ENCODE results near the gene PRKD3. TPM values are rescaled to one million over a fixed set of nuclear protein-coding genes. Genes with fewer than 3 reads are reported as not detected.

PRKD3 gene
- total RNA-seq, 1 donor, result 68.0 TPM

DNA sequence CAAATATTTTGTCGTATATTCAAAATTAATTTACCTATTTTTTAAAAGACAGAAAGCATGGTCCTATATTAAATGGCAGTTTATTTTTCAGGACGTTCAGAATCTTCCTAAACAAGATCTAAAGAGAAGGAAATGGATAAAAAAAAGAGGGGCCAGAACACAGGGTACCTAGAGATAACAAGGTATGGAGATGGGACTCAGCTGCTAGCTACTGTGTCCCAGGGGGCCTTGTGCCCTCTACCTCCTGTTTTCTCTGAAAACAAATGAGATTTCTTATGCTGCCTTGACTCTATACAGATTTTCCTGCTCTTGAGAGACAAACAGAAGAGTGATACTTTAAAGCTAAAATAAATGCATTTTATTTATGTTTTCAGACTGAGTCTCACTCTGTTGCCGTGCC is 9.3 kb downstream of the PRKD3 start:
- no peak overlapping the region for H3K4me2 ChIP-seq (ENCODE audit: insufficient read depth, low read length)
- H3K27ac ChIP-seq (ENCODE audit: low read depth, low read length), result no peak overlapping the region
- no peaks in the 10 kb centered on the region for H3K9me3 ChIP-seq (ENCODE audit: low read depth, low read length)
- no peak overlapping the region for H2AFZ ChIP-seq (ENCODE audit: low read length)
- no peak for DNase-seq (ENCODE audit: insufficient read length, low spot score, missing footprints)
- H3K36me3 ChIP-seq (ENCODE audit: insufficient read depth, low read length), result peaks cover 11% of the 10 kb centered on the region
- H3K4me3 ChIP-seq (ENCODE audit: insufficient read depth, low read length), result no peak overlapping the region
- peaks cover 93% of the 10 kb centered on the region for H3K79me2 ChIP-seq (ENCODE audit: insufficient read depth, low read length)
- H3K27me3 ChIP-seq (ENCODE audit: insufficient read depth, low read length), result no peaks in the 10 kb centered on the region
- TF ChIP-seq, protein P1, sequence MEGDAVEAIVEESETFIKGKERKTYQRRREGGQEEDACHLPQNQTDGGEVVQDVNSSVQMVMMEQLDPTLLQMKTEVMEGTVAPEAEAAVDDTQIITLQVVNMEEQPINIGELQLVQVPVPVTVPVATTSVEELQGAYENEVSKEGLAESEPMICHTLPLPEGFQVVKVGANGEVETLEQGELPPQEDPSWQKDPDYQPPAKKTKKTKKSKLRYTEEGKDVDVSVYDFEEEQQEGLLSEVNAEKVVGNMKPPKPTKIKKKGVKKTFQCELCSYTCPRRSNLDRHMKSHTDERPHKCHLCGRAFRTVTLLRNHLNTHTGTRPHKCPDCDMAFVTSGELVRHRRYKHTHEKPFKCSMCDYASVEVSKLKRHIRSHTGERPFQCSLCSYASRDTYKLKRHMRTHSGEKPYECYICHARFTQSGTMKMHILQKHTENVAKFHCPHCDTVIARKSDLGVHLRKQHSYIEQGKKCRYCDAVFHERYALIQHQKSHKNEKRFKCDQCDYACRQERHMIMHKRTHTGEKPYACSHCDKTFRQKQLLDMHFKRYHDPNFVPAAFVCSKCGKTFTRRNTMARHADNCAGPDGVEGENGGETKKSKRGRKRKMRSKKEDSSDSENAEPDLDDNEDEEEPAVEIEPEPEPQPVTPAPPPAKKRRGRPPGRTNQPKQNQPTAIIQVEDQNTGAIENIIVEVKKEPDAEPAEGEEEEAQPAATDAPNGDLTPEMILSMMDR (IDR thresholded peaks at IDR 0.05; ENCODE audit: extremely low read depth, low read depth, low read length), result no peak
- peaks cover 39% of the 10 kb centered on the region for H4K20me1 ChIP-seq (ENCODE audit: insufficient read depth, low read length)
- H3K4me1 ChIP-seq (ENCODE audit: insufficient read depth, low read length), result peaks cover 10% of the 10 kb centered on the region

DNA sequence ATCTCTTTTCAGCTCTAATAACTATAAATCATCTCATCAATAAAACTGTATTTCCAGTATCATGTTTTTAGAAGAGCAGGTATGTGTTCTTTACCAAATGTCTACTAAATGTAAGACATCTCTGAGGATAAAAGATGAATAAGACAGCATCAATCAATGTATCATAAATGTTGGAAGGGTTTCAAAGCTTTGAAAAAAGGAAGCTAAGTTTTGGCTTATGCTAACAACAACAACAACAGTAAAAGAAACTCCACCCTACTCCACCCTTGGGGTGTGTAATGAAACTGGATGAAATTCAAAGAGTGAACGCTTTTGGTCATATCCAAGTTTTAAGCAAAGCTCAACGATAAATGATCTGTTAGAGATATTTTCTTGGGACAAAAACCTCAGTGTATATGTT is 17.1 kb downstream of the PRKD3 start:
- Histone ChIP-seq H3K4me2 (ENCODE audit: insufficient read depth, low read length) (no peak overlapping the region), H3K4me3 (ENCODE audit: insufficient read depth, low read length) (no peak overlapping the region), H3K27ac (ENCODE audit: low read depth, low read length) (no peak overlapping the region), H3K9me3 (ENCODE audit: low read depth, low read length) (no peaks in the 10 kb centered on the region), H3K36me3 (ENCODE audit: insufficient read depth, low read length) (no peaks in the 10 kb centered on the region), H3K4me1 (ENCODE audit: insufficient read depth, low read length) (no peaks in the 10 kb centered on the region), H4K20me1 (ENCODE audit: insufficient read depth, low read length) (peaks cover 35% of the 10 kb centered on the region), H3K79me2 (ENCODE audit: insufficient read depth, low read length) (peaks cover 90% of the 10 kb centered on the region), H2AFZ (ENCODE audit: low read length) (no peak overlapping the region), H3K27me3 (ENCODE audit: insufficient read depth, low read length) (no peaks in the 10 kb centered on the region)
- TF ChIP-seq, protein P1 (IDR thresholded peaks at IDR 0.05; ENCODE audit: extremely low read depth, low read depth, low read length), result no peak
- no peak for DNase-seq (ENCODE audit: insufficient read length, low spot score, missing footprints)

DNA sequence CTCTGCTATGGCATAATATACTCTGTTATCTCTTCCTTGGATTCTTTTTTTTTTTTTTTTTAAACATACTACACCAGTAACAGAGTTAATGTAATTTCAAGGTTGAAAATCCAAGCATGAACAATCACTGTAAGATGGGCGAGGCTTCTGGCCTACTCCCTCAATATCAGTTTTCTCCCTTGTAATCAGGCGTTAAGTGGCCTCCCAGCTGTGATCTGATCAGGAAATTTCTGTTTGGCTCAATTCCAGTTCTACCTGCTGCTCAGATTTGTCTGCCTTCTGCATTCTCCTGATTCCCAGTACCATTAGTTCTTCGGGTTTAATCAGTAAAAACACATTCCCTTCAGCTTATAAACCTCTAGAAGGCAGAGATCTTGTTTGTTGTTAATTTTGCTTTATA is 18.6 kb downstream of the PRKD3 start:
- H3K4me1 ChIP-seq (ENCODE audit: insufficient read depth, low read length), result no peaks in the 10 kb centered on the region
- no peak for DNase-seq (ENCODE audit: insufficient read length, low spot score, missing footprints)
- peaks cover 87% of the 10 kb centered on the region for H3K79me2 ChIP-seq (ENCODE audit: insufficient read depth, low read length)
- H4K20me1 ChIP-seq (ENCODE audit: insufficient read depth, low read length), result peaks cover 31% of the 10 kb centered on the region
- H2AFZ ChIP-seq (ENCODE audit: low read length), result no peak overlapping the region
- no peaks in the 10 kb centered on the region for H3K27me3 ChIP-seq (ENCODE audit: insufficient read depth, low read length)
- no peak overlapping the region for H3K4me2 ChIP-seq (ENCODE audit: insufficient read depth, low read length)
- no peak overlapping the region for H3K27ac ChIP-seq (ENCODE audit: low read depth, low read length)
- no peak overlapping the region for H3K4me3 ChIP-seq (ENCODE audit: insufficient read depth, low read length)
- TF ChIP-seq, protein P1 (IDR thresholded peaks at IDR 0.05; ENCODE audit: extremely low read depth, low read depth, low read length), result no peak
- H3K36me3 ChIP-seq (ENCODE audit: insufficient read depth, low read length), result no peaks in the 10 kb centered on the region
- H3K9me3 ChIP-seq (ENCODE audit: low read depth, low read length), result no peaks in the 10 kb centered on the region

DNA sequence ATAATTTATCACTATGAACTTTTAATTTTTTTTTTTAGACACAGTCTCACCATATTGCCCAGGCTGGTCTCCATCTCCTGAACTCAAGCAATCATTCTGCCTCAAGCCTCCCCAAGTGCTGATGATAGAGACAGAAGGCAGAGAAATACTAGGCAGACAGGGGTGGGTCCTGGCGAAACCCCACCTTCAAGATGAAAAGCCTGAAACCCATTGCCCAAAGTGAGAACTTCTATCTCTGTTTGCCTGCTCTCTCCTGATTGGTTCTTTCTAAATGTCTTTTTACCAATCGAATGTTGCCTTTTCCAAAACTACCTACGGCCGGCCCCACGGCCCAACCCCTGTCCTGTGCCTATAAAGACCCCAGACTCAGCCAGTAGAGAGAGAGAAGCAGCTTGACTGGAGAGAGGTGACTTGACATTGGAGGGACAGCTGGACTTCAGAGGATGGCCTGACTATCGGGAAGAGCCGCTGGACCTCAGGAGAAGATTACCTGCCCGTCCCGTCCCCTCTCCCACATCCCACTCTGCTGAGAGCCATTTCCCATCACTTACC is 21.9 kb downstream of the PRKD3 start:
- no peak for DNase-seq (ENCODE audit: insufficient read length, low spot score, missing footprints)
- Histone ChIP-seq H4K20me1 (ENCODE audit: insufficient read depth, low read length) (peaks cover 31% of the 10 kb centered on the region), H3K9me3 (ENCODE audit: low read depth, low read length) (no peaks in the 10 kb centered on the region), H3K4me3 (ENCODE audit: insufficient read depth, low read length) (no peak overlapping the region), H3K27me3 (ENCODE audit: insufficient read depth, low read length) (no peaks in the 10 kb centered on the region), H3K79me2 (ENCODE audit: insufficient read depth, low read length) (peaks cover 84% of the 10 kb centered on the region), H3K36me3 (ENCODE audit: insufficient read depth, low read length) (no peaks in the 10 kb centered on the region), H3K4me1 (ENCODE audit: insufficient read depth, low read length) (peaks cover 2% of the 10 kb centered on the region), H3K27ac (ENCODE audit: low read depth, low read length) (no peak overlapping the region), H2AFZ (ENCODE audit: low read length) (no peak overlapping the region), H3K4me2 (ENCODE audit: insufficient read depth, low read length) (no peak overlapping the region)
- TF ChIP-seq, protein P1 (IDR thresholded peaks at IDR 0.05; ENCODE audit: extremely low read depth, low read depth, low read length), result no peak
